HG02588 (cell line): ENCODE data around the gene UBE2L5.

ENCODE experiments used
- ATAC-seq: cut with Tn5 transposase; IDR thresholded peaks from one replicate; pipeline ENCODE4 v1.9.1; 2021; ENCODE audit warnings: mild to moderate bottlenecking, moderate library complexity; ENCODE audit not compliant: unreplicated experiment

The UBE2L5 gene

GRCh38 chr13:30466841-30467252 lies 44.6 kb downstream of the UBE2L5 start:
- ATAC-seq, result no peak

- ATAC-seq, result no peak
Measured at GRCh38 chr13:30473675-30474074, 51.4 kb downstream of the UBE2L5 start.

- peak; percentile 91 for ATAC-seq
Measured at GRCh38 chr13:30477346-30478195, 55.3 kb downstream of the UBE2L5 start.
